ENCODE results near the gene EN1. TPM values are rescaled to one million over a fixed set of nuclear protein-coding genes. Genes with fewer than 3 reads are reported as not detected.
A peak's percentile ranks its signal among the peaks of the same experiment; 100 is the strongest.

EN1 gene
- total and polyA plus RNA-seq, 2 experiments from 2014 or later = 0.21 to 0.24 TPM

DNA sequence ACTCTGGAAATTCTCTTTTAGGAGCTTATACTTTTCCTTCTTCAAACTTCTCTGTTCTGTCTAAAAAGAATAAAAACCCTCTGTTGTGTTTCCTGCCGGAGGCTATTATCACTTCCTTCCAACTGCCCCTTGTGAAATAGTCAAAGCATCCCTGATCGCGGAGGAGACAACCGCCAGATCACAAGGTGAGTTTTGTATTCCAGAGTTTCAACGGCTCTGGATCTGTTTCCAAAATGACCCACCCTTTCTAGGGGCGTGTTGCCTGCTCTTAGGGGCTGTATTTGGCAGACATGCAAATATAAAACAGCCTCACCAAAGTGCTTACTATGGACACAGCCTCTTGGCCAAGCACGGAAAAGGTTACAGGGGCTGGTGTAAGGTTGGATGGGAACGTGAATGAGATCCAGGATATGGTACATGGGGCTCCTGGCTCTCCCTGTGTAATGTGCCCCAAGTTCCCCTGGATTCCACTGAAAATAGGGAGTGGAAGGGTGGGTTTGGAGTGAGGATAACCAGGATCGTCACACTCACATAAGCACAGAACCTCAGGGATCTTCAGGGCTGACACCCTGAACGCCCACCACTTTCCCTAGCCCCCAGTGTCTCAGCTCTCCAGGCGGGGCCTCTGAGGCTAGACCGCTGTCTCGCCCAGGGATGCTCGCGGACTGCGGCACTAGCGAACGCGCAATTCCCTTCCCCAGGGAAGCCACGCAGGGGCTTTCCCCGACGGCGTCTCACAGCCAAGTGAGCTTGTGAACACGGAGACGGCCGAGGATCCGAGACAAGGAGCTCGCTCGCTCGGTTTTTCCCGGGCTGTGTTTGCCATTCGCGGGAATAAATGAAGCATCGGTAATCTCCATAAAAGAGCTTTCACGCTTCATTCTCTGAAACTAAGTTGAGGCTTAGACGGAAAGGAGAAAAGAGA, 14.4 kb downstream of the EN1 start (continued):
- TF ChIP-seq ZNF331 (CRISPR knock-in tag; IDR thresholded peaks at IDR 0.05; ENCODE audit: low read depth) = no peak

GRCh38 chr2:118832071-118832790, 15.2 kb downstream of the EN1 start:
- no peak for DNase-seq (ENCODE audit: low spot score)
- H3K9me3 Mint-ChIP-seq = no peaks in the 10 kb centered on the region
- no peak for TF ChIP-seq POLR2AphosphoS5 (IDR thresholded peaks at IDR 0.05; ENCODE audit: low read depth)
- TF ChIP-seq CTCF (conservative IDR thresholded peaks at IDR 0.05; ENCODE audit: low read depth in 2 of 2) = no peak
- no peak for TF ChIP-seq EZH2 (IDR thresholded peaks at IDR 0.05; ENCODE audit: low read depth, unreplicated experiment)
- TF ChIP-seq, protein P1, sequence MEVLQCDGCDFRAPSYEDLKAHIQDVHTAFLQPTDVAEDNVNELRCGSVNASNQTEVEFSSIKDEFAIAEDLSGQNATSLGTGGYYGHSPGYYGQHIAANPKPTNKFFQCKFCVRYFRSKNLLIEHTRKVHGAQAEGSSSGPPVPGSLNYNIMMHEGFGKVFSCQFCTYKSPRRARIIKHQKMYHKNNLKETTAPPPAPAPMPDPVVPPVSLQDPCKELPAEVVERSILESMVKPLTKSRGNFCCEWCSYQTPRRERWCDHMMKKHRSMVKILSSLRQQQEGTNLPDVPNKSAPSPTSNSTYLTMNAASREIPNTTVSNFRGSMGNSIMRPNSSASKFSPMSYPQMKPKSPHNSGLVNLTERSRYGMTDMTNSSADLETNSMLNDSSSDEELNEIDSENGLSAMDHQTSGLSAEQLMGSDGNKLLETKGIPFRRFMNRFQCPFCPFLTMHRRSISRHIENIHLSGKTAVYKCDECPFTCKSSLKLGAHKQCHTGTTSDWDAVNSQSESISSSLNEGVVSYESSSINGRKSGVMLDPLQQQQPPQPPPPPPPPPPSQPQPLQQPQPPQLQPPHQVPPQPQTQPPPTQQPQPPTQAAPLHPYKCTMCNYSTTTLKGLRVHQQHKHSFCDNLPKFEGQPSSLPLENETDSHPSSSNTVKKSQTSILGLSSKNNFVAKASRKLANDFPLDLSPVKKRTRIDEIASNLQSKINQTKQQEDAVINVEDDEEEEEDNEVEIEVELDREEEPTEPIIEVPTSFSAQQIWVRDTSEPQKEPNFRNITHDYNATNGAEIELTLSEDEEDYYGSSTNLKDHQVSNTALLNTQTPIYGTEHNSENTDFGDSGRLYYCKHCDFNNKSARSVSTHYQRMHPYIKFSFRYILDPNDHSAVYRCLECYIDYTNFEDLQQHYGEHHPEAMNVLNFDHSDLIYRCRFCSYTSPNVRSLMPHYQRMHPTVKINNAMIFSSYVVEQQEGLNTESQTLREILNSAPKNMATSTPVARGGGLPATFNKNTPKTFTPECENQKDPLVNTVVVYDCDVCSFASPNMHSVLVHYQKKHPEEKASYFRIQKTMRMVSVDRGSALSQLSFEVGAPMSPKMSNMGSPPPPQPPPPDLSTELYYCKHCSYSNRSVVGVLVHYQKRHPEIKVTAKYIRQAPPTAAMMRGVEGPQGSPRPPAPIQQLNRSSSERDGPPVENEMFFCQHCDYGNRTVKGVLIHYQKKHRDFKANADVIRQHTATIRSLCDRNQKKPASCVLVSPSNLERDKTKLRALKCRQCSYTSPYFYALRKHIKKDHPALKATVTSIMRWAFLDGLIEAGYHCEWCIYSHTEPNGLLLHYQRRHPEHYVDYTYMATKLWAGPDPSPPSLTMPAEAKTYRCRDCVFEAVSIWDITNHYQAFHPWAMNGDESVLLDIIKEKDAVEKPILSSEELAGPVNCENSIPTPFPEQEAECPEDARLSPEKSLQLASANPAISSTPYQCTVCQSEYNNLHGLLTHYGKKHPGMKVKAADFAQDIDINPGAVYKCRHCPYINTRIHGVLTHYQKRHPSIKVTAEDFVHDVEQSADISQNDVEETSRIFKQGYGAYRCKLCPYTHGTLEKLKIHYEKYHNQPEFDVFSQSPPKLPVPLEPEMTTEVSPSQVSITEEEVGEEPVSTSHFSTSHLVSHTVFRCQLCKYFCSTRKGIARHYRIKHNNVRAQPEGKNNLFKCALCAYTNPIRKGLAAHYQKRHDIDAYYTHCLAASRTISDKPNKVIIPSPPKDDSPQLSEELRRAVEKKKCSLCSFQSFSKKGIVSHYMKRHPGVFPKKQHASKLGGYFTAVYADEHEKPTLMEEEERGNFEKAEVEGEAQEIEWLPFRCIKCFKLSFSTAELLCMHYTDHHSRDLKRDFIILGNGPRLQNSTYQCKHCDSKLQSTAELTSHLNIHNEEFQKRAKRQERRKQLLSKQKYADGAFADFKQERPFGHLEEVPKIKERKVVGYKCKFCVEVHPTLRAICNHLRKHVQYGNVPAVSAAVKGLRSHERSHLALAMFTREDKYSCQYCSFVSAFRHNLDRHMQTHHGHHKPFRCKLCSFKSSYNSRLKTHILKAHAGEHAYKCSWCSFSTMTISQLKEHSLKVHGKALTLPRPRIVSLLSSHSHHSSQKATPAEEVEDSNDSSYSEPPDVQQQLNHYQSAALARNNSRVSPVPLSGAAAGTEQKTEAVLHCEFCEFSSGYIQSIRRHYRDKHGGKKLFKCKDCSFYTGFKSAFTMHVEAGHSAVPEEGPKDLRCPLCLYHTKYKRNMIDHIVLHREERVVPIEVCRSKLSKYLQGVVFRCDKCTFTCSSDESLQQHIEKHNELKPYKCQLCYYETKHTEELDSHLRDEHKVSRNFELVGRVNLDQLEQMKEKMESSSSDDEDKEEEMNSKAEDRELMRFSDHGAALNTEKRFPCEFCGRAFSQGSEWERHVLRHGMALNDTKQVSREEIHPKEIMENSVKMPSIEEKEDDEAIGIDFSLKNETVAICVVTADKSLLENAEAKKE (CRISPR knock-in tag; IDR thresholded peaks at IDR 0.05) = no peak
- no peak for TF ChIP-seq ZNF114 (CRISPR knock-in tag; IDR thresholded peaks at IDR 0.05)
- TF ChIP-seq JUNB (IDR thresholded peaks at IDR 0.05; ENCODE audit: unreplicated experiment) = no peak
- TF ChIP-seq REST (IDR thresholded peaks at IDR 0.05; ENCODE audit: unreplicated experiment) = no peak
- no peak for TF ChIP-seq ZNF331 (CRISPR knock-in tag; IDR thresholded peaks at IDR 0.05; ENCODE audit: low read depth)
- TF ChIP-seq CREB1 (CRISPR knock-in tag; IDR thresholded peaks at IDR 0.05; ENCODE audit: low read depth) = no peak
- no peak for TF ChIP-seq STAT1 (IDR thresholded peaks at IDR 0.05; ENCODE audit: unreplicated experiment)

More at GRCh38 chr2:118832071-118832790, 15.2 kb downstream of the EN1 start:
- Histone ChIP-seq H3F3A (replicated peaks; ENCODE audit: low read depth) (peaks cover 9% of the 10 kb centered on the region; the same call in 1 of the 2 replicates), H3K4me1 (ENCODE audit: insufficient read depth) (peaks cover 43% of the 10 kb centered on the region), H4K20me1 (replicated peaks; ENCODE audit: insufficient read depth) (peaks cover 11% of the 10 kb centered on the region; the same call in 1 of the 2 replicates), H3K79me2 (replicated peaks; ENCODE audit: insufficient read depth) (no peaks in the 10 kb centered on the region), H2AFZ (no peak overlapping the region), H3K27me3 (ENCODE audit: insufficient read depth) (peaks cover 86% of the 10 kb centered on the region), H3K9me2 (ENCODE audit: insufficient read depth) (no peaks in the 10 kb centered on the region), H3K4me2 (peak overlapping the region; percentile 91), H3K36me3 (ENCODE audit: insufficient read depth) (no peaks in the 10 kb centered on the region), H3K4me3 (peak overlapping the region; percentile 69), H3K27ac (ENCODE audit: low read depth) (no peak overlapping the region)
- ATAC-seq = no peak
- no peaks in the 10 kb centered on the region for H3K36me3 Mint-ChIP-seq (ENCODE audit: low read depth)
- no peak overlapping the region for H3K27ac Mint-ChIP-seq
- H3K27me3 Mint-ChIP-seq (ENCODE audit: insufficient read depth, low read depth, poor library complexity) = peaks cover 77% of the 10 kb centered on the region
- no peak overlapping the region for H3K4me3 Mint-ChIP-seq
- peaks cover 33% of the 10 kb centered on the region for H3K4me1 Mint-ChIP-seq

Data from GM23338 (cell line).